ENCODE measurements around the gene JPH2. TPM values are rescaled to one million over a fixed set of nuclear protein-coding genes. Genes with fewer than 3 reads are reported as not detected.

JPH2 gene
- total RNA-seq, 6 experiments from 2014 or later, result 0.09 to 0.31 (median 0.10) TPM; not detected in 1

DNA sequence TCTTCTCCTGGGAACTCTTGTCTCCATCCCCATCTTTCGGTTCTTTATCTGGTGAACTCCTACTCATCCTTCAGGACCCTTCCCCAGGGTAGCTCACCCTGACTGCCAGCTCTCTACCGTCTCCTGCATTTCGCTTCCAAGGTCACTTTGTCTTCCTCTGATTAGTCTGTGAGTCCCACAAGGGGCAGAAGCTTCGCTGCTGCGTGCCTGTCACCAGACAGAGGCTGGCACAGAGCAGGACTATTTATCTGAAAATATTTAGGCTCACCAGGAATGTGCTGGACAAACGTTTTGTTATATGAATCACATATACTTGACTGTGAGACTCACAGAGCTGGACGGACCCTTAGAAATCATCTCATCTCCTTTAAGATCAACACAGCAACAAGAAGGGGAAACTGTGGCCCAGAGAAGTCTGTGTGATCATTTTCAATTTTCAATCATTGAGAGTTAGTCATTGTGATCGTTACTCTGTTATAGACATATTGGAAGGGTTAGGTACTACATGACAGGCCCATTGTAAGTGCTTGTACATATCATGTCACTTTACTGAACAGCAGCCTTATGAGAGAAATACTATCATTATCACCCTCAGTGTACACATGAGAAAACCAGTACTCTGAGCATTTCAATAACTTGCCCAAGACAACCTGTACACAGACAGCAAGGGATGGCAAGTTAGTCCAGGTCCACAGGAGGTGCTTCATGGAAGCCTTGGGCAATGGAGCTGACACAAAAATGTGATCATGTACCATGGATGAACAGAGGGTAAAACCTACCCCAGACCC is 51.4 kb downstream of the JPH2 start:
- Histone ChIP-seq H3K4me3 (no peak overlapping the region), H3K4me1 (no peaks in the 10 kb centered on the region), H3K36me3 (no peaks in the 10 kb centered on the region), H3K27me3 (no peaks in the 10 kb centered on the region), H3K9me3 (no peaks in the 10 kb centered on the region), H3K27ac (no peak overlapping the region)
- 60% methylated on average over 8 of the region's 8 CpGs for WGBS (ENCODE audit: insufficient coverage, low coverage, low lambda C conversion rate, missing lambda C conversion rate)
- DNase-seq, result no peak
- ATAC-seq, result no peak
- no peak for TF ChIP-seq POLR2A (IDR thresholded peaks at IDR 0.05)
- TF ChIP-seq, protein P1, sequence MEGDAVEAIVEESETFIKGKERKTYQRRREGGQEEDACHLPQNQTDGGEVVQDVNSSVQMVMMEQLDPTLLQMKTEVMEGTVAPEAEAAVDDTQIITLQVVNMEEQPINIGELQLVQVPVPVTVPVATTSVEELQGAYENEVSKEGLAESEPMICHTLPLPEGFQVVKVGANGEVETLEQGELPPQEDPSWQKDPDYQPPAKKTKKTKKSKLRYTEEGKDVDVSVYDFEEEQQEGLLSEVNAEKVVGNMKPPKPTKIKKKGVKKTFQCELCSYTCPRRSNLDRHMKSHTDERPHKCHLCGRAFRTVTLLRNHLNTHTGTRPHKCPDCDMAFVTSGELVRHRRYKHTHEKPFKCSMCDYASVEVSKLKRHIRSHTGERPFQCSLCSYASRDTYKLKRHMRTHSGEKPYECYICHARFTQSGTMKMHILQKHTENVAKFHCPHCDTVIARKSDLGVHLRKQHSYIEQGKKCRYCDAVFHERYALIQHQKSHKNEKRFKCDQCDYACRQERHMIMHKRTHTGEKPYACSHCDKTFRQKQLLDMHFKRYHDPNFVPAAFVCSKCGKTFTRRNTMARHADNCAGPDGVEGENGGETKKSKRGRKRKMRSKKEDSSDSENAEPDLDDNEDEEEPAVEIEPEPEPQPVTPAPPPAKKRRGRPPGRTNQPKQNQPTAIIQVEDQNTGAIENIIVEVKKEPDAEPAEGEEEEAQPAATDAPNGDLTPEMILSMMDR (IDR thresholded peaks at IDR 0.05), result no peak
- intact Hi-C loops (cut with DNase I), result no loop called here

DNA sequence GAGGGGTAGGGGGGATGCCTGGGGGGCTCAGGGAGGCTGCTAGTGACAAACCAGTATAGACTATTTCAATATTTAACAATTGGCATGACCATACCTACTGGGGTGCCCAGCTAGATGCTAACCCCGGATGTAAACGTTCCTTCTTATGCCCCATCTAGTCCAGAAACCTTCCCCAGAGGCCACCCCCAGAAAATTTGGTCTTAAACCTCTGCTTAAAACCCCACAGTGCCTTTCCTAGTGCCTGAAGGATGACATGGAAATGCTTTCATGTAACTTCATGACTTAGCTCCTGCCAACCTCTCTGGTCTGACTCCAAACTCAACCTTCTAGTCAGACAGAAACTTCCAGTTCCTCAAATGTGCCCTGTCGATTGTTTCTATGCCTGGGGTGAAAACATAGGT is 52.0 kb downstream of the JPH2 start:
- H3K4me1 ChIP-seq, result no peaks in the 10 kb centered on the region
- H3K27me3 ChIP-seq, result no peaks in the 10 kb centered on the region
- peak in 1 of 4 donors; percentile 11 for ATAC-seq
- TF ChIP-seq, protein P1 (IDR thresholded peaks at IDR 0.05), result no peak
- TF ChIP-seq POLR2A (IDR thresholded peaks at IDR 0.05), result no peak
- no peak overlapping the region for H3K27ac ChIP-seq
- no peak for DNase-seq
- no peaks in the 10 kb centered on the region for H3K36me3 ChIP-seq
- H3K4me3 ChIP-seq, result no peak overlapping the region
- intact Hi-C loops (cut with DNase I), result no loop called here
- H3K9me3 ChIP-seq, result no peaks in the 10 kb centered on the region
- WGBS (ENCODE audit: insufficient coverage, low coverage, low lambda C conversion rate, missing lambda C conversion rate), result 17% methylated on average over 2 of the region's 3 CpGs

DNA sequence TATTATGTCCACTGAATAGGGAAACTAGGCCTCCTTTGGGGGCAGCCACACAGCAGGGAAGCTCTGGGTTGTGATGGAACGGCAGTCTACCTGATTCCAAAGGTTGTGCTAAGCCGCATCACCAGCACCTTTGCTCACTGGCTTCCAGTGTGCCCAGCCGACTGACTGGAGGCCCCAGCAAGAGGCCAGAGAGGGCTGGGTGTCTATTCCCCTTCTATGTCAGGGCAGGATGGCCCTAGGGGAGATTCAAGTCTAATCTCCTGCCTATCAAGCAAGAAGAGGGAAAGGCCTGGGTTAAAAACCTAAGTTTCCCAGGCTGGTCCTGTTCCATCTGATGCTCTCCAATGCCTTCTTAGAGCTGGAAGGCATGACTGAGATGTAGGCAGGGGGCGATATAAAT is 53.6 kb downstream of the JPH2 start:
- intact Hi-C loops (cut with DNase I), result no loop called here
- DNase-seq, result no peak
- WGBS (ENCODE audit: insufficient coverage, low coverage, low lambda C conversion rate, missing lambda C conversion rate), result 61% methylated on average over 3 of the region's 4 CpGs

DNA sequence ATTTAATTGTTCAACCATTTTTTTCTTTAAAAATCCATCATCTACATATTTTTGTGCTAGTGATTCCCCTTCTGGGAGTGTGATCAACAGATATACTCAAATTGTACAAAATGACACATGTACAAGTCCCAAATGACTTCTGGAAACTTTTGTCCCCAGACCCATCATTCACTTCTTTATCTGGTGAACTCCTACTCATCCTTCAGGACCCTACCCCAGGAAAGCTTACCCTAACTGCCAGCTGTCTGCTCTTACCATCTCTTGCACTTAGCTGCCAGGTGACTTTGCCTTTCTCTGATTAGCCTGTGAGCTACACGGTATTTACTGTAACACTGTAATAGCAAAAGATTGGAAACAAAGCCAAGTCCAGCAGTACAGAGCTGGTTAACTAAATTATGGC is 55.3 kb downstream of the JPH2 start:
- Histone ChIP-seq H3K27ac (no peak overlapping the region), H3K9me3 (no peaks in the 10 kb centered on the region), H3K4me3 (no peak overlapping the region), H3K36me3 (no peaks in the 10 kb centered on the region), H3K27me3 (no peaks in the 10 kb centered on the region), H3K4me1 (no peaks in the 10 kb centered on the region)
- DNase-seq, result no peak
- 45% methylated on average over 1 of the region's 1 CpG for WGBS (ENCODE audit: insufficient coverage, low coverage, low lambda C conversion rate, missing lambda C conversion rate)
- TF ChIP-seq, protein P1 (IDR thresholded peaks at IDR 0.05), result no peak
- TF ChIP-seq POLR2A (IDR thresholded peaks at IDR 0.05), result no peak
- ATAC-seq, result no peak
- intact Hi-C loops (cut with DNase I), result no loop called here

More for the DNA sequence above, 53.6 kb downstream of the JPH2 start:
- Histone ChIP-seq H3K4me3 (no peak overlapping the region), H3K27me3 (no peaks in the 10 kb centered on the region), H3K36me3 (no peaks in the 10 kb centered on the region), H3K9me3 (no peaks in the 10 kb centered on the region), H3K27ac (no peak overlapping the region), H3K4me1 (no peaks in the 10 kb centered on the region)
- TF ChIP-seq, protein P1 (IDR thresholded peaks at IDR 0.05), result no peak
- TF ChIP-seq POLR2A (IDR thresholded peaks at IDR 0.05), result no peak
- no peak for ATAC-seq
